BJ (cell line): Measurements from ENCODE around the gene EGF. TPM values are rescaled to one million over a fixed set of nuclear protein-coding genes. Genes with fewer than 3 reads are reported as not detected.
"Not testable (repeated sequence)": the region's sequence is repeated elsewhere in the genome, so short reads cannot be mapped to it uniquely, and the experiment has no call there.

Experiments
- CTCF ChIA-PET: fragments of 350-600 bp; formaldehyde crosslinking; extraction: SDS; loops from one replicate; lab custom pipeline; 2021; ENCODE audit warnings: antibody characterized with exemption, inconsistent platforms; lab: Yijun Ruan, JAX
- POLR2A ChIA-PET: fragments of 300-600 bp; sonication (Branson Sonifier 250); formaldehyde crosslinking; extraction: SDS; loops from one replicate; lab custom pipeline; 2021; ENCODE audit warnings: antibody characterized with exemption; lab: Charles Lee
- DNase-seq: peaks from one replicate; pipeline ENCODE4 v3.0.0-alpha.2; 2011; ENCODE audit warnings: low read depth
- H3K27me3 ChIP-seq: 2 replicates; pipeline ENCODE4 v1.6.0; 2011; ENCODE audit warnings: low read length; ENCODE audit not compliant: control insufficient read depth, insufficient read depth
- H3K36me3 ChIP-seq: 2 replicates; pipeline ENCODE4 v1.5.1; 2011; ENCODE audit warnings: low read length; ENCODE audit not compliant: control insufficient read depth, insufficient read depth
- H3K4me3 ChIP-seq: 2 replicates; pipeline ENCODE4 v1.5.1; 2011; ENCODE audit warnings: low read depth, mild to moderate bottlenecking, control low read depth, low read length
- CTCF ChIP-seq: IDR thresholded peaks from 2 replicates; pipeline ENCODE4 v1.5.1; 2011; ENCODE audit warnings: low read depth, mild to moderate bottlenecking, control low read depth, inconsistent platforms, low read length, moderate library complexity; ENCODE audit not compliant: insufficient read depth
- polyA plus RNA-seq: library from polyadenylated mRNA; depleted of rRNA; stranded (reverse); fragments of >200 nt; gene quantifications from 2 replicates; pipeline ENCODE4 v1.2.3, GENCODE V29; 2011

EGF gene
- polyA plus RNA-seq, 1 experiment, result 3.2 TPM

DNA sequence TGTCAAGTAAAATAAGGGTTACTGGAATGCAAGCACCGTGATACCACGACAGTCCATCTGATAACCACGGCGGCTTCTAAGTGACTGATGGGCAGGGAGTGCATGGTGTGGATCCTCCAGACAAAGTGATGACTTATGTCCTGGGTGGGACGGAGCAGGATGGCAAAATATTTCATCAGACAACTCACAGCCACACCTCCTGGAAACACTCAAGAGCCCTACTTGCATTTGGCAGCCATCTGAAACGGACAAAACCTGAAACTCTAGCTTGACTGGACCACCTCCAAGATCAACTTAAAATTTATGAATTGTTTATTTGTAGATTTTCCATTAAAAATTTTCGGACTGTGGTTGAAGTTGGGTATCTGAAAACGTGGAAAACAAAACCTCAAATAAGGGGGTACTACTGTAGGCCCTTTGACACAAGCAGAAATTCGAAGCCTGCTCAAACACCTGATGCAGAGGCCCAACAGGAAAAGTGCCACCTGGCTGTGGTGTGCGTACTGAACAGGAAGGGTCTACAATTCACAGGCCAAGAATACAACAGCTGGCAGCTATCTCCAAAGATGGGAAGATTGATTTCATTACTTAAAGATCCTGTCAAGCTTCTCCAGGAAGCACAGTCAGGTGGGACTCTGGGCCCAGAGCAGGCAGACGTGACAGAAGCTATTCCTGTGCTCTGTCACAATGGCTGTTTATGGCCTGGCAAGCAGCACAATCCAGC, 38.7 kb upstream of the EGF start:
- H3K27me3 ChIP-seq, result no peaks in the 10 kb centered on the region
- CTCF ChIA-PET, result interaction anchor here (0.9 kb wide), 1 partner anchor 471 kb away, joined by 3 read pairs; no protein-coding TSS in a partner anchor
- H3K4me3 ChIP-seq, result no peak overlapping the region
- POLR2A ChIA-PET, result no interaction called here
- TF ChIP-seq CTCF, result no peak
- no peaks in the 10 kb centered on the region for H3K36me3 ChIP-seq
- DNase-seq, result peak; percentile 13

DNA sequence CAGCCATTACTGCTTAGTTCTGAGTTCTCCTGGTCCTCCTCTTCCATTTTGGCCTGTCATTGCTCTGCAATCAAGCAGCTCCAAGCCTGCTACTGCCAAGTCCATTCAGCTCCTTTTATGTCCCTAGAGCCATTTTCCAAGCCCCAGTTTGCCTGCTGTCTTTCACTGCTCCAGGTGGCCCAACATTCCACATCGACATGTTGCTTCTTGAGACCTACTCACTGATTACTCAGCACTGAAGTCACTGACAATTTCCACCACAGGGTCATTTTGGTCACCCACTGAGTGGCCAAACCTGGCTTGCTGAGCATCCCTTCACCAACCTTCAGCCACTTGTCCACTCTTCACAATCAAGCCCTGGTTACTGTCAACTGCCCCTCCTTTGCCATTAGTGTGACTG, 37.6 kb upstream of the EGF start:
- CTCF ChIA-PET, result no interaction called here
- H3K36me3 ChIP-seq, result no peaks in the 10 kb centered on the region
- H3K27me3 ChIP-seq, result no peaks in the 10 kb centered on the region
- no peak for DNase-seq
- TF ChIP-seq CTCF, result no peak
- POLR2A ChIA-PET, result no interaction called here
- H3K4me3 ChIP-seq, result no peak overlapping the region

DNA sequence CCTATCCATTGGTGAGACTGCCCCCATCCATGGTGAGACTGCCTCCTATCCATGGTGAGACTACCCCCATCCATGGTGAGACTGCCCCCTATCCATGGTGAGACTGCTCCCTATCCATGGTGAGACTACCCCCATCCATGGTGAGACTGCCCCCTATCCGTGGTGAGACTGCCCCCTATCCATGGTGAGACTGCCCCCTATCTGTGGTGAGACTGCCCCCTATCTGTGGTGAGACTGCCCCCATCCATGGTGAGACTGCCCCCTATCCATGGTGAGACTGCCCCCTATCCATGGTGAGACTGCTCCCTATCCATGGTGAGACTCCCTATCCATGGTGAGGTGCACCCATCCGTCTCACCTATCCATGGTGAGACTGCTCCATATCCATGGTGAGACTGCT, 37.1 kb upstream of the EGF start:
- CTCF ChIA-PET, H3K36me3 ChIP-seq, H3K27me3 ChIP-seq, DNase-seq, H3K4me3 ChIP-seq, POLR2A ChIA-PET: not testable (repeated sequence)

- TF ChIP-seq CTCF, result no peak
- ChIA-PET POLR2A (no interaction called here), CTCF (no interaction called here)
- no peak overlapping the region for H3K4me3 ChIP-seq
- H3K27me3 ChIP-seq, result no peaks in the 10 kb centered on the region
- H3K36me3 ChIP-seq, result no peaks in the 10 kb centered on the region
- DNase-seq, result no peak
These were observed 35.9 kb upstream of the EGF start for GRCh38 chr4:109876634-109877265.

- CTCF ChIA-PET, result no interaction called here
These were observed 35.3 kb upstream of the EGF start for GRCh38 chr4:109877400-109877799.

More at GRCh38 chr4:109877400-109877799, 35.3 kb upstream of the EGF start:
- Histone ChIP-seq H3K36me3 (no peaks in the 10 kb centered on the region), H3K27me3 (no peaks in the 10 kb centered on the region), H3K4me3 (no peak overlapping the region)
- POLR2A ChIA-PET, result no interaction called here
- no peak for TF ChIP-seq CTCF
- no peak for DNase-seq
